ENCODE measurements around the gene PRPF4. TPM values are rescaled to one million over a fixed set of nuclear protein-coding genes. Genes with fewer than 3 reads are reported as not detected.
"Not testable (repeated sequence)": the region's sequence is repeated elsewhere in the genome, so short reads cannot be mapped to it uniquely, and the experiment has no call there.

Gene PRPF4
- total RNA-seq, 2 experiments from 2014 or later = 27.4 to 39.9 TPM

GRCh38 chr9:113293285-113293878 is 17.9 kb downstream of the PRPF4 start:
- no TSS peak for BruUV-seq (replicated peaks)
- Histone ChIP-seq H3K4me2 (ENCODE audit: low read length) (no peak overlapping the region), H3K9me2 (ENCODE audit: insufficient read depth, low read length) (no peaks in the 10 kb centered on the region), H4K20me1 (ENCODE audit: insufficient read depth, low read length) (no peaks in the 10 kb centered on the region), H2AFZ (ENCODE audit: low read length) (no peak overlapping the region), H3K36me3 (ENCODE audit: insufficient read depth, low read length) (peaks cover 59% of the 10 kb centered on the region), H3K79me2 (ENCODE audit: insufficient read depth, low read depth, low read length) (no peaks in the 10 kb centered on the region), H3K4me3 (ENCODE audit: low read depth, low read length, poor library complexity, severe bottlenecking) (no peak overlapping the region), H3K27ac (ENCODE audit: low read depth, low read length, poor library complexity, severe bottlenecking) (no peak overlapping the region), H3K4me1 (ENCODE audit: insufficient read depth, low read length, poor library complexity, severe bottlenecking) (no peaks in the 10 kb centered on the region), H3K9me3 (ENCODE audit: low read length) (no peaks in the 10 kb centered on the region)
- CTCF ChIA-PET (ENCODE audit: unreplicated experiment) = no interaction called here
- POLR2A ChIA-PET = interaction anchor here (0.9 kb wide), 1 partner anchor 91 kb away, joined by 3 read pairs; no protein-coding TSS in a partner anchor
- intact Hi-C loops (cut with micrococcal nuclease; ENCODE audit: unreplicated experiment) = no loop called here
- no peak for DNase-seq (ENCODE audit: low spot score)
- TF ChIP-seq CTCF (conservative IDR thresholded peaks at IDR 0.05; ENCODE audit: low read length) (no peak), EZH2phosphoT487 (IDR thresholded peaks at IDR 0.05; ENCODE audit: borderline replicate concordance, low read depth, low read length) (no peak)

DNA sequence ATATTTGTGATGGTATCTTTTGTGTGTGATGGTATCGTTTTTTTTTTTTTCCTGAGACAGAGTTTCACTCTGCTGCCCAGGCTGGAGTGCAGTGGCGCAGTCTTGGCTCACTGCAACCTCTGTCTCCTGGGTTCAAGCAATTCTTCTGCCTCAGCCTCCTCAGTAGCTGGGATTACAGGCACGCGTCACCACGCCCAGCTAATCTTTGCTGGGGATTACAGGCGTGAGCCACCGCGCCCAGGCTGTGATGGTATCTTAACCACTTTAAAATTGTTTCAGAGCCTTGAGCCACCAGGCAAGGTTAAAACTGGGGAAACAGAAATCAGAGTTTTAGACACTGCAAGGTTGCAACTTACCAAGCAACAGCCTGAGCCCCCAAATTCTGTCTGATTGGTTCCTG is 20.8 kb downstream of the PRPF4 start:
- POLR2A ChIA-PET = interaction anchor here (0.6 to 1.3 kb wide), 6 partner anchors 12 to 1140 kb away, joined by 3 to 5 read pairs (median 4); partner anchors contain the start of gene WDR31
- H3K79me2 ChIP-seq (ENCODE audit: insufficient read depth, low read depth, low read length); H2AFZ ChIP-seq (ENCODE audit: low read length); BruUV-seq (replicated peaks); H3K4me3 ChIP-seq (ENCODE audit: low read depth, low read length, poor library complexity, severe bottlenecking); DNase-seq (ENCODE audit: low spot score); intact Hi-C loops (cut with micrococcal nuclease; ENCODE audit: unreplicated experiment); H3K27ac ChIP-seq (ENCODE audit: low read depth, low read length, poor library complexity, severe bottlenecking); H4K20me1 ChIP-seq (ENCODE audit: insufficient read depth, low read length); CTCF ChIA-PET (ENCODE audit: unreplicated experiment); H3K4me2 ChIP-seq (ENCODE audit: low read length); H3K9me2 ChIP-seq (ENCODE audit: insufficient read depth, low read length); H3K9me3 ChIP-seq (ENCODE audit: low read length): not testable (repeated sequence)
- H3K4me1 ChIP-seq (ENCODE audit: insufficient read depth, low read length, poor library complexity, severe bottlenecking) = peaks cover 10% of the 10 kb centered on the region
- peaks cover 30% of the 10 kb centered on the region for H3K36me3 ChIP-seq (ENCODE audit: insufficient read depth, low read length)

GRCh38 chr9:113296796-113297558 is 21.5 kb downstream of the PRPF4 start:
- POLR2A ChIA-PET = interaction anchor here (0.6 to 1.3 kb wide), 4 partner anchors 24 to 1140 kb away, joined by 5 to 6 read pairs (median 5); partner anchors contain the start of gene WDR31
- BruUV-seq (replicated peaks) = no TSS peak
- H3K4me2 ChIP-seq (ENCODE audit: low read length) = no peak overlapping the region

More at GRCh38 chr9:113296796-113297558, 21.5 kb downstream of the PRPF4 start:
- Histone ChIP-seq H3K79me2 (ENCODE audit: insufficient read depth, low read depth, low read length) (no peaks in the 10 kb centered on the region), H3K27ac (ENCODE audit: low read depth, low read length, poor library complexity, severe bottlenecking) (no peak overlapping the region), H3K9me3 (ENCODE audit: low read length) (no peaks in the 10 kb centered on the region), H2AFZ (ENCODE audit: low read length) (no peak overlapping the region), H4K20me1 (ENCODE audit: insufficient read depth, low read length) (no peaks in the 10 kb centered on the region), H3K36me3 (ENCODE audit: insufficient read depth, low read length) (peaks cover 23% of the 10 kb centered on the region), H3K9me2 (ENCODE audit: insufficient read depth, low read length) (no peaks in the 10 kb centered on the region), H3K4me1 (ENCODE audit: insufficient read depth, low read length, poor library complexity, severe bottlenecking) (peaks cover 10% of the 10 kb centered on the region), H3K4me3 (ENCODE audit: low read depth, low read length, poor library complexity, severe bottlenecking) (no peak overlapping the region)
- DNase-seq (ENCODE audit: low spot score) = no peak
- no peak for TF ChIP-seq CTCF (conservative IDR thresholded peaks at IDR 0.05; ENCODE audit: low read length)
- TF ChIP-seq EZH2phosphoT487 (IDR thresholded peaks at IDR 0.05; ENCODE audit: borderline replicate concordance, low read depth, low read length) = no peak
- intact Hi-C loops (cut with micrococcal nuclease; ENCODE audit: unreplicated experiment) = no loop called here
- CTCF ChIA-PET (ENCODE audit: unreplicated experiment) = no interaction called here

Measured in OCI-LY7 (cell line).